ENCODE measurements around the gene SOCS1.

GRCh38 chr16:11253995-11254912 is 1.8 kb downstream of the SOCS1 start:
- TF ChIP-seq CTCF (conservative IDR thresholded peaks at IDR 0.05; ENCODE audit: low read depth in 2 of 2) (no peak), ZNF331 (CRISPR knock-in tag; IDR thresholded peaks at IDR 0.05; ENCODE audit: low read depth) (no peak), STAT1 (IDR thresholded peaks at IDR 0.05; ENCODE audit: unreplicated experiment) (no peak), EZH2 (IDR thresholded peaks at IDR 0.05; ENCODE audit: low read depth, unreplicated experiment) (no peak), POLR2AphosphoS5 (IDR thresholded peaks at IDR 0.05; ENCODE audit: low read depth) (no peak; the same call in 1 of the 2 replicates), REST (IDR thresholded peaks at IDR 0.05; ENCODE audit: unreplicated experiment) (no peak), EZH2phosphoT487 (IDR thresholded peaks at IDR 0.05; ENCODE audit: unreplicated experiment) (no peak)
